HEK293T (cell line): ENCODE measurements around the gene BUB3.

Source experiments
- BHLHE40 ChIP-seq: fragments of 450-650 bp; IDR thresholded peaks from 2 replicates; pipeline ENCODE4 v1.6.1; 2016; ENCODE audit warnings: mild to moderate bottlenecking, moderate library complexity, borderline replicate concordance
- CTBP1 ChIP-seq: fragments of 450-650 bp; IDR thresholded peaks from 2 replicates; pipeline ENCODE4 v1.6.1; 2016; ENCODE audit warnings: borderline replicate concordance
- FOXA1 ChIP-seq: fragments of 450-650 bp; IDR thresholded peaks from 2 replicates; pipeline ENCODE4 v1.6.1; 2016; ENCODE audit warnings: mild to moderate bottlenecking
- FOXK2 ChIP-seq: fragments of 450-650 bp; IDR thresholded peaks from 2 replicates; pipeline ENCODE4 v1.6.1; 2016; ENCODE audit warnings: mild to moderate bottlenecking
- FOXM1 ChIP-seq: fragments of 450-650 bp; IDR thresholded peaks from 2 replicates; pipeline ENCODE4 v1.6.1; 2017; ENCODE audit warnings: mild to moderate bottlenecking, borderline replicate concordance
- HDGF ChIP-seq: fragments of 450-650 bp; IDR thresholded peaks from 2 replicates; pipeline ENCODE4 v1.6.1; 2017; ENCODE audit warnings: antibody characterized with exemption, borderline replicate concordance
- L3MBTL2 ChIP-seq: fragments of 450-650 bp; conservative IDR thresholded peaks from 2 replicates; pipeline ENCODE4 v1.6.1; 2016; ENCODE audit warnings: mild to moderate bottlenecking
- LEF1 ChIP-seq: fragments of 450-650 bp; IDR thresholded peaks from 2 replicates; pipeline ENCODE4 v1.6.1; 2017; ENCODE audit warnings: mild to moderate bottlenecking, borderline replicate concordance
- SP1 ChIP-seq: fragments of 450-650 bp; IDR thresholded peaks from 2 replicates; pipeline ENCODE4 v1.6.1; 2017
- SUZ12 ChIP-seq: fragments of 450-650 bp; IDR thresholded peaks from 2 replicates; pipeline ENCODE4 v1.6.1; 2016; ENCODE audit warnings: mild to moderate bottlenecking

GRCh38 chr10:123143825-123144168 lies 10.4 kb upstream of the BUB3 start:
- TF ChIP-seq FOXM1 (no peak), FOXA1 (no peak), BHLHE40 (no peak), HDGF (no peak), FOXK2 (no peak), L3MBTL2 (no peak), CTBP1 (no peak), LEF1 (no peak), SP1 (no peak), SUZ12 (no peak)
